Panc1 (cell line): ENCODE measurements around the gene TACC2. TPM values are rescaled to one million over a fixed set of nuclear protein-coding genes. Genes with fewer than 3 reads are reported as not detected.

ENCODE experiments used
- ATAC-seq: fragments of 200-7000 bp; cut with Tn5 transposase; 2 replicates; pipeline ENCODE4 v1.9.1; 2020; ENCODE audit warnings: mild to moderate bottlenecking, moderate library complexity
- BruUV-seq: library from RNA; stranded (reverse); fragments of 400-500 nt; replicated peaks from 2 replicates; lab custom pipeline; 2021; lab: Mats Ljungman, UMichigan
- CTCF ChIA-PET: fragments of 300-600 bp; sonication (Branson Sonifier 250); formaldehyde crosslinking; loops from one replicate; lab custom pipeline; 2022; ENCODE audit warnings: antibody characterized with exemption; lab: Charles Lee
- POLR2A ChIA-PET: fragments of 300-600 bp; sonication (Branson Sonifier 250); formaldehyde crosslinking; loops from one replicate; lab custom pipeline; 2022; ENCODE audit warnings: antibody characterized with exemption; lab: Charles Lee
- DNase-seq: peaks from one replicate; pipeline ENCODE4 v3.0.0-alpha.2; 2010; ENCODE audit warnings: low read depth, low spot score
- H3K27ac ChIP-seq: 2 replicates; pipeline ENCODE4 v1.5.1; 2011; ENCODE audit warnings: mild to moderate bottlenecking, low read length, inconsistent platforms
- H3K27me3 ChIP-seq: fragments of 200-500 bp; sonication (Bioruptor generic); 2 replicates; pipeline ENCODE4 v1.6.0; 2014; ENCODE audit warnings: low read length, inconsistent platforms; ENCODE audit not compliant: control insufficient read depth, insufficient read depth
- H3K36me3 ChIP-seq: fragments of 200-500 bp; sonication (Bioruptor generic); 2 replicates; pipeline ENCODE4 v1.5.1; 2014; ENCODE audit warnings: inconsistent platforms, mild to moderate bottlenecking, low read length, moderate library complexity; ENCODE audit not compliant: control insufficient read depth, insufficient read depth
- H3K4me1 ChIP-seq: 2 replicates; pipeline ENCODE4 v1.5.1; 2011; ENCODE audit warnings: inconsistent platforms, mild to moderate bottlenecking, low read length, moderate library complexity; ENCODE audit not compliant: control insufficient read depth, insufficient read depth
- H3K4me3 ChIP-seq, 2 experiments: 2 replicates each; pipeline ENCODE4 v1.5.1; 2011 to 2012; ENCODE audit warnings: low read depth in 2 of 2, low read length in 2 of 2, mild to moderate bottlenecking in 2 of 2, inconsistent platforms in 1 of 2, moderate library complexity in 1 of 2
- H3K9me3 ChIP-seq: fragments of 200-500 bp; sonication (Bioruptor generic); 2 replicates; pipeline ENCODE4 v1.5.1; 2014; ENCODE audit warnings: low read depth, mild to moderate bottlenecking, inconsistent platforms, low read length, moderate library complexity; ENCODE audit not compliant: control insufficient read depth, insufficient read depth
- CTCF ChIP-seq: fragments of 450-650 bp; IDR thresholded peaks from 2 replicates; pipeline ENCODE4 v1.5.1; 2017; ENCODE audit warnings: mild to moderate bottlenecking
- POLR2AphosphoS5 ChIP-seq: IDR thresholded peaks from 2 replicates; pipeline ENCODE4 v1.6.1; 2012; ENCODE audit warnings: mild to moderate bottlenecking, low read depth, low read length, moderate library complexity
- REST ChIP-seq, 2 experiments: IDR thresholded peaks; 2 replicates each; pipeline ENCODE4 v1.6.1; 2011 to 2012; ENCODE audit warnings: low read depth in 2 of 2, control low read depth in 1 of 2, low read length in 1 of 2, mild to moderate bottlenecking in 1 of 2, moderate library complexity in 1 of 2; ENCODE audit not compliant: insufficient read depth in 1 of 2
- SIN3A ChIP-seq: IDR thresholded peaks from 2 replicates; pipeline ENCODE4 v1.6.1; 2012; ENCODE audit warnings: low read depth, mild to moderate bottlenecking, low read length, moderate library complexity, borderline replicate concordance; ENCODE audit not compliant: insufficient read depth
- TCF7L2 ChIP-seq: IDR thresholded peaks from 2 replicates; pipeline ENCODE4 v1.6.1; 2011; ENCODE audit warnings: mild to moderate bottlenecking, low read depth, low read length, inconsistent platforms
- in situ Hi-C: cut with HindIII; loops from 2 replicates; pipeline ENCODE4 v1.10.0; 2016; ENCODE audit warnings: low sequenced_read_pairs, low pct_unique_long_range_greater_than_20kb
- intact Hi-C: fragments of 100-400 bp; cut with micrococcal nuclease; formaldehyde crosslinking; loops from one replicate; pipeline ENCODE4 v1.10.0; 2022; ENCODE audit not compliant: unreplicated experiment
- total RNA-seq: library from RNA; stranded (reverse); gene quantifications from one replicate; pipeline ENCODE4 v1.2.1, GENCODE V29; 2021; ENCODE audit not compliant: unreplicated experiment

Gene TACC2
- total RNA-seq, 1 experiment from 2014 or later, result 133 TPM

- in situ Hi-C loops (no loop called here), intact Hi-C loops (no loop called here)
- Histone ChIP-seq H3K4me1 (no peaks in the 10 kb centered on the region), H3K27me3 (no peaks in the 10 kb centered on the region), H3K9me3 (peaks cover 7% of the 10 kb centered on the region; the same call in 1 of the 2 replicates), H3K36me3 (peaks cover 3% of the 10 kb centered on the region), H3K27ac (no peak overlapping the region), H3K4me3 (no peak overlapping the region)
- DNase-seq, result no peak
- CTCF ChIA-PET, result interaction anchor here (0.7 kb wide), 1 partner anchor 1410 kb away, joined by 5 read pairs; no protein-coding TSS in a partner anchor
- POLR2A ChIA-PET, result no interaction called here
- ATAC-seq, result 0 out of 2 replicates have a peak, but pooled peaks have one; percentile 15
- BruUV-seq, result no TSS peak
- TF ChIP-seq TCF7L2 (no peak), CTCF (no peak), POLR2AphosphoS5 (no peak), REST (IDR thresholded peaks at IDR 0.05; ENCODE audit: insufficient read depth in 1 of 2, low read depth in 2 of 2, low read length in 1 of 2) (no peak), SIN3A (no peak)
Measured at GRCh38 chr10:122259075-122259466, 270.1 kb downstream of the TACC2 start.

GRCh38 chr10:122261584-122261983, 272.6 kb downstream of the TACC2 start:
- Histone ChIP-seq H3K4me1 (no peaks in the 10 kb centered on the region), H3K4me3 (no peak overlapping the region), H3K36me3 (no peaks in the 10 kb centered on the region; the same call in 1 of the 2 replicates), H3K9me3 (peaks cover 7% of the 10 kb centered on the region; the same call in 1 of the 2 replicates), H3K27me3 (no peaks in the 10 kb centered on the region), H3K27ac (no peak overlapping the region)
- ChIA-PET CTCF (no interaction called here), POLR2A (interaction anchor here (0.7 kb wide), 1 partner anchor 74 kb away, joined by 3 read pairs; no protein-coding TSS in a partner anchor)
- BruUV-seq, result no TSS peak
- TF ChIP-seq TCF7L2 (no peak), REST (IDR thresholded peaks at IDR 0.05; ENCODE audit: insufficient read depth in 1 of 2, low read depth in 2 of 2, low read length in 1 of 2) (no peak)
- intact Hi-C loops (no loop called here), in situ Hi-C loops (no loop called here)
- ATAC-seq, result no peak
- DNase-seq, result no peak
